Lower leg skin (tissue), 3 donors: ENCODE measurements around the gene PPP3CB.

ENCODE experiments used
- CTCF ChIP-seq, 3 donors: fragments of 450-650 bp; IDR thresholded peaks; one replicate each; pipeline ENCODE4 v1.5.1; 2016; ENCODE audit warnings: antibody characterized with exemption in 3 of 3, mild to moderate bottlenecking in 3 of 3, moderate library complexity in 2 of 3
- POLR2A ChIP-seq, 2 donors: fragments of 450-650 bp; IDR thresholded peaks; one replicate each; pipeline ENCODE4 v1.6.1; 2016 to 2017; ENCODE audit warnings: antibody characterized with exemption in 2 of 2, mild to moderate bottlenecking in 1 of 2, moderate library complexity in 1 of 2

DNA sequence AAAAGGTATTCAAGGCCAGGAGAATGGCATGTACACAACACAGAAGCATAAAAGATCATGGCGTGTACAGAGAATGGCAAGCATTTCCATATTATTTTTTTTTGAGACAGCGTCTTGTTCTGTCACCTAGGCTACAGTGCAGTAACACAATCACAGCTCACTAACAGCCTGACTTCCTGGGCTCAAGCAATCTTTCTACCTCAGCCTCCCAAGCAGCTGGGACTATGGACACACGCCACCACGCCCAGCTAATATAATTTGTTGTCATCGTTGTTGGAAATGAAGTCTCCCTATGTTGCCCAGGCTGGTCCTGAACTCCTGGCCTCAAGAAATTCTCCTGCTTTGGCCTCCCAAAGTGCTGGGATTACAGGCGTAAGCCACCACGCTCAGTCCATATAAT, 109.2 kb downstream of the PPP3CB start:
- TF ChIP-seq CTCF (IDR thresholded peaks at IDR 0.05): no peak
- no peak for TF ChIP-seq POLR2A (IDR thresholded peaks at IDR 0.05)
